HepG2 (cell line): ENCODE measurements around the gene C5. TPM values are rescaled to one million over a fixed set of nuclear protein-coding genes. Genes with fewer than 3 reads are reported as not detected.

Experiments
- ATAC-seq: fragments of 200-7000 bp; cut with Tn5 transposase; 3 replicates; pipeline ENCODE4 v1.9.1; 2020; ENCODE audit warnings: mild to moderate bottlenecking, moderate library complexity
- BruUV-seq: library from RNA; stranded (reverse); fragments of 400-500 nt; replicated peaks from 2 replicates; lab custom pipeline; 2021; lab: Mats Ljungman, UMichigan
- CTCF ChIA-PET: fragments of 300-600 bp; formaldehyde crosslinking; extraction: SDS; loops from one replicate; lab custom pipeline; 2021; ENCODE audit warnings: low total read pairs, inconsistent platforms, low intra/inter-chr PET ratio; lab: Yijun Ruan, JAX
- POLR2A ChIA-PET: fragments of 350-600 bp; sonication (Branson Sonifier 250); formaldehyde crosslinking; loops from one replicate; lab custom pipeline; 2020; ENCODE audit warnings: antibody characterized with exemption, inconsistent platforms; lab: Yijun Ruan, JAX
- DNase-seq: peaks from one replicate; pipeline ENCODE4 v3.0.0-alpha.2; 2015; ENCODE audit warnings: low spot score
- FAIRE-seq: peaks from 3 replicates; lab custom pipeline; 2011; peaks lifted over from hg19 to GRCh38; lab: Jason Lieb, UNC
- H2AFZ ChIP-seq: one replicate; pipeline ENCODE4 v1.6.1; 2011; ENCODE audit warnings: low read length, inconsistent platforms
- H3K27ac ChIP-seq: fragments of 300-600 bp; 3 replicates; pipeline ENCODE4 v1.8.0; 2011; ENCODE audit warnings: mixed run types, mild to moderate bottlenecking, mixed read lengths, low read length, inconsistent platforms; ENCODE audit not compliant: insufficient read depth; ENCODE audit errors: extremely low read length
- H3K27me3 ChIP-seq, 2 experiments: fragments of 200-600 bp in 1 of 2; 2 replicates in 1 of 2; 3 replicates in 1 of 2; pipeline versions ENCODE4 v1.6.0 to v1.8.0; 2011; ENCODE audit warnings: low read length in 2 of 2, mild to moderate bottlenecking in 2 of 2, moderate library complexity in 2 of 2, inconsistent platforms in 1 of 2; ENCODE audit not compliant: insufficient read depth in 2 of 2, control insufficient read depth in 1 of 2
- H3K36me3 ChIP-seq, 2 experiments: fragments of 200-600 bp in 1 of 2; replicated peaks in 1 of 2; 2 replicates in 1 of 2; 3 replicates in 1 of 2; pipeline versions ENCODE4 v1.5.1 to v1.8.0; 2011; ENCODE audit warnings: low read length in 2 of 2, inconsistent platforms in 1 of 2; ENCODE audit not compliant: insufficient read depth in 2 of 2, control insufficient read depth in 1 of 2
- H3K4me1 ChIP-seq: 2 replicates; pipeline ENCODE4 v1.5.1; 2012; ENCODE audit warnings: low read length, inconsistent platforms; ENCODE audit not compliant: insufficient read depth
- H3K4me2 ChIP-seq: 2 replicates; pipeline ENCODE4 v1.6.0; 2011; ENCODE audit warnings: low read depth, low read length, inconsistent platforms
- H3K4me3 ChIP-seq, 3 experiments: fragments of 200-600 bp in 1 of 3; sonication (generic), shearing (Covaris generic) in 1 of 3; replicated peaks in 1 of 3; 2 replicates each; pipeline ENCODE4 v1.5.1; 2011 to 2016; ENCODE audit warnings: low read length in 3 of 3, inconsistent platforms in 2 of 3, low read depth in 2 of 3, mild to moderate bottlenecking in 2 of 3, control low read depth in 1 of 3, mixed read lengths in 1 of 3; ENCODE audit not compliant: insufficient read depth in 1 of 3
- H3K79me2 ChIP-seq: one replicate; pipeline ENCODE4 v1.6.1; 2011; ENCODE audit warnings: low read length, inconsistent platforms; ENCODE audit not compliant: insufficient read depth
- H3K9ac ChIP-seq: 2 replicates; pipeline ENCODE4 v1.6.0; 2011; ENCODE audit warnings: mild to moderate bottlenecking, low read depth, low read length, inconsistent platforms; ENCODE audit not compliant: insufficient read depth
- H3K9me3 ChIP-seq: 2 replicates; pipeline ENCODE4 v1.5.1; 2012; ENCODE audit warnings: mild to moderate bottlenecking, low read length
- H4K20me1 ChIP-seq: 2 replicates; pipeline ENCODE4 v1.6.0; 2011; ENCODE audit warnings: inconsistent platforms, mild to moderate bottlenecking, low read length, moderate library complexity; ENCODE audit not compliant: insufficient read depth
- ELF1 ChIP-seq: sonication (generic); formaldehyde crosslinking; IDR thresholded peaks from 2 replicates; pipeline ENCODE4 v1.4.0; 2020; ENCODE audit warnings: missing genetic modification reagents
- KMT2B ChIP-seq: IDR thresholded peaks from 2 replicates; pipeline ENCODE4 v1.6.1; 2016; ENCODE audit warnings: missing genetic modification reagents, missing compliant biosample characterization
- TERF1 ChIP-seq: sonication (generic); formaldehyde crosslinking; IDR thresholded peaks from 2 replicates; pipeline ENCODE4 v1.8.0; 2022; ENCODE audit warnings: mild to moderate bottlenecking, missing genetic modification reagents, moderate library complexity
- ZBTB21 ChIP-seq: sonication (generic); formaldehyde crosslinking; IDR thresholded peaks from 2 replicates; pipeline ENCODE4 v1.4.0; 2020; ENCODE audit warnings: missing genetic modification reagents
- ZNF326 ChIP-seq: sonication (generic); formaldehyde crosslinking; IDR thresholded peaks from 2 replicates; pipeline ENCODE4 v1.4.0; 2020; ENCODE audit warnings: missing genetic modification reagents, borderline replicate concordance
- ZNF616 ChIP-seq: sonication (generic); formaldehyde crosslinking; IDR thresholded peaks from 2 replicates; pipeline ENCODE4 v1.5.0; 2020; ENCODE audit warnings: low read depth, mild to moderate bottlenecking, missing genetic modification reagents
- WGBS: methylation state at CpG from one replicate; pipeline ENCODE4 v1.1.6; 2017; ENCODE audit warnings: low lambda C conversion rate; 5-methylcytosine and 5-hydroxymethylcytosine counted together
- in situ Hi-C: cut with HindIII; loops from 2 replicates; pipeline ENCODE4 v1.10.0; 2017; ENCODE audit warnings: low pct_unique_long_range_greater_than_20kb; ENCODE audit not compliant: extremely low pct_ligation_motif_present
- intact Hi-C: fragments of 100-400 bp; cut with micrococcal nuclease; formaldehyde crosslinking; loops from one replicate; pipeline ENCODE4 v1.10.0; 2022; ENCODE audit not compliant: unreplicated experiment
- polyA plus RNA-seq, 8 experiments: library from polyadenylated mRNA; depleted of rRNA in 3 of 8; stranded (reverse) in 7 of 8; unstranded in 1 of 8; fragments of >200 nt; fragmentation: Illumina TruSeq in 4 of 8; extraction: Trizol in 4 of 8; gene quantifications; 2 replicates each; pipeline versions ENCODE4 v1.2.1 to v1.2.3, GENCODE V29; 2011 to 2016; ENCODE audit warnings: low read depth in 4 of 8, missing spikeins in 1 of 8, mixed read lengths in 1 of 8; ENCODE audit not compliant: insufficient read depth in 1 of 8
- total RNA-seq, 5 experiments: library from RNA; depleted of rRNA; stranded (reverse); fragments of >200 nt; fragmentation: Illumina TruSeq; extraction: Trizol; gene quantifications; 2 replicates each; pipeline ENCODE4 v1.2.3, GENCODE V29; 2016; ENCODE audit warnings: low read depth in 1 of 5

The C5 gene
- total and polyA plus RNA-seq, 2 of the 13 experiments (the other 11 are each of a cell fraction or from before 2014, with no cell fraction given), result 57.6 to 192 TPM

GRCh38 chr9:121059513-121059912 is 9.4 kb upstream of the C5 start (continued):
- TF ChIP-seq ZNF616 (CRISPR knock-in tag), result no peak
- TF ChIP-seq KMT2B (CRISPR knock-in tag), result no peak

- Histone ChIP-seq H3K9me3 (no peaks in the 10 kb centered on the region), H3K27me3 (no peaks in the 10 kb centered on the region), H3K79me2 (no peaks in the 10 kb centered on the region), H3K9ac (no peak overlapping the region), H3K4me2 (no peak overlapping the region), H2AFZ (no peak overlapping the region), H3K27ac (no peak overlapping the region), H4K20me1 (no peaks in the 10 kb centered on the region), H3K4me1 (peaks cover 41% of the 10 kb centered on the region), H3K36me3 (no peaks in the 10 kb centered on the region), H3K4me3 (no peak overlapping the region)
- intact Hi-C loops (loop anchor here (10.0 kb wide), 1 partner anchor 127 kb away; no protein-coding TSS in a partner anchor), in situ Hi-C loops (no loop called here)
- no peak for TF ChIP-seq TERF1
- TF ChIP-seq ELF1, result no peak
- TF ChIP-seq ZBTB21 (CRISPR knock-in tag), result no peak
- no peak for TF ChIP-seq ZNF326 (CRISPR knock-in tag)
- no TSS peak for BruUV-seq
- DNase-seq (no peak), FAIRE-seq (no peak), ATAC-seq (no peak)
- CTCF ChIA-PET, result no interaction called here
- 83% methylated on average over 5 of the region's 5 CpGs for WGBS
- POLR2A ChIA-PET, result no interaction called here
These were observed 7.7 kb upstream of the C5 start for GRCh38 chr9:121057821-121058220.
